Transverse colon (tissue), 4 donors: ENCODE data around the gene MAPKBP1.

Experiments used
- EP300 ChIP-seq: sonication (generic); formaldehyde crosslinking; IDR thresholded peaks from one replicate; pipeline ENCODE4 v1.6.1; 2017; ENCODE audit warnings: antibody characterized with exemption, low read depth
- POLR2A ChIP-seq: fragments of 450-650 bp; IDR thresholded peaks from one replicate; pipeline ENCODE4 v1.6.1; 2016; ENCODE audit warnings: antibody characterized with exemption, mild to moderate bottlenecking, moderate library complexity
- POLR2AphosphoS5 ChIP-seq, 3 donors: sonication (generic); formaldehyde crosslinking; IDR thresholded peaks; one replicate each; pipeline ENCODE4 v1.6.1; 2016; ENCODE audit warnings: antibody characterized with exemption in 3 of 3
- TF ChIP-seq, protein P1 (sequence below), 5 experiments: fragments of 200-600 bp in 3 of 5; fragments of 450-650 bp in 2 of 5; sonication (generic) in 3 of 5; IDR thresholded peaks; 1 replicate in 2 of 5; 2 replicates in 3 of 5; pipeline ENCODE4 v1.5.1; 2016 to 2017; ENCODE audit warnings: antibody characterized with exemption in 5 of 5, inconsistent platforms in 3 of 5, mild to moderate bottlenecking in 2 of 5, moderate library complexity in 1 of 5

GRCh38 chr15:41780266-41780665 lies 6.0 kb downstream of the MAPKBP1 start:
- TF ChIP-seq, protein P1, sequence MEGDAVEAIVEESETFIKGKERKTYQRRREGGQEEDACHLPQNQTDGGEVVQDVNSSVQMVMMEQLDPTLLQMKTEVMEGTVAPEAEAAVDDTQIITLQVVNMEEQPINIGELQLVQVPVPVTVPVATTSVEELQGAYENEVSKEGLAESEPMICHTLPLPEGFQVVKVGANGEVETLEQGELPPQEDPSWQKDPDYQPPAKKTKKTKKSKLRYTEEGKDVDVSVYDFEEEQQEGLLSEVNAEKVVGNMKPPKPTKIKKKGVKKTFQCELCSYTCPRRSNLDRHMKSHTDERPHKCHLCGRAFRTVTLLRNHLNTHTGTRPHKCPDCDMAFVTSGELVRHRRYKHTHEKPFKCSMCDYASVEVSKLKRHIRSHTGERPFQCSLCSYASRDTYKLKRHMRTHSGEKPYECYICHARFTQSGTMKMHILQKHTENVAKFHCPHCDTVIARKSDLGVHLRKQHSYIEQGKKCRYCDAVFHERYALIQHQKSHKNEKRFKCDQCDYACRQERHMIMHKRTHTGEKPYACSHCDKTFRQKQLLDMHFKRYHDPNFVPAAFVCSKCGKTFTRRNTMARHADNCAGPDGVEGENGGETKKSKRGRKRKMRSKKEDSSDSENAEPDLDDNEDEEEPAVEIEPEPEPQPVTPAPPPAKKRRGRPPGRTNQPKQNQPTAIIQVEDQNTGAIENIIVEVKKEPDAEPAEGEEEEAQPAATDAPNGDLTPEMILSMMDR (IDR thresholded peaks at IDR 0.05): no peak
- TF ChIP-seq POLR2A (no peak), EP300 (no peak), POLR2AphosphoS5 (IDR thresholded peaks at IDR 0.05) (no peak)
